Panc1 (cell line): ENCODE data around the gene RABL3. TPM values are rescaled to one million over a fixed set of nuclear protein-coding genes. Genes with fewer than 3 reads are reported as not detected.

Source experiments
- ATAC-seq: fragments of 200-7000 bp; cut with Tn5 transposase; 2 replicates; pipeline ENCODE4 v1.9.1; 2020; ENCODE audit warnings: mild to moderate bottlenecking, moderate library complexity
- BruUV-seq: library from RNA; stranded (reverse); fragments of 400-500 nt; replicated peaks from 2 replicates; lab custom pipeline; 2021; lab: Mats Ljungman, UMichigan
- CTCF ChIA-PET: fragments of 300-600 bp; sonication (Branson Sonifier 250); formaldehyde crosslinking; loops from one replicate; lab custom pipeline; 2022; ENCODE audit warnings: antibody characterized with exemption; lab: Charles Lee
- POLR2A ChIA-PET: fragments of 300-600 bp; sonication (Branson Sonifier 250); formaldehyde crosslinking; loops from one replicate; lab custom pipeline; 2022; ENCODE audit warnings: antibody characterized with exemption; lab: Charles Lee
- DNase-seq: peaks from one replicate; pipeline ENCODE4 v3.0.0-alpha.2; 2010; ENCODE audit warnings: low read depth, low spot score
- H3K27ac ChIP-seq: 2 replicates; pipeline ENCODE4 v1.5.1; 2011; ENCODE audit warnings: mild to moderate bottlenecking, low read length, inconsistent platforms
- H3K27me3 ChIP-seq: fragments of 200-500 bp; sonication (Bioruptor generic); 2 replicates; pipeline ENCODE4 v1.6.0; 2014; ENCODE audit warnings: low read length, inconsistent platforms; ENCODE audit not compliant: control insufficient read depth, insufficient read depth
- H3K36me3 ChIP-seq: fragments of 200-500 bp; sonication (Bioruptor generic); 2 replicates; pipeline ENCODE4 v1.5.1; 2014; ENCODE audit warnings: inconsistent platforms, mild to moderate bottlenecking, low read length, moderate library complexity; ENCODE audit not compliant: control insufficient read depth, insufficient read depth
- H3K4me1 ChIP-seq: 2 replicates; pipeline ENCODE4 v1.5.1; 2011; ENCODE audit warnings: inconsistent platforms, mild to moderate bottlenecking, low read length, moderate library complexity; ENCODE audit not compliant: control insufficient read depth, insufficient read depth
- H3K4me3 ChIP-seq, 2 experiments: 2 replicates each; pipeline ENCODE4 v1.5.1; 2011 to 2012; ENCODE audit warnings: low read depth in 2 of 2, low read length in 2 of 2, mild to moderate bottlenecking in 2 of 2, inconsistent platforms in 1 of 2, moderate library complexity in 1 of 2
- H3K9me3 ChIP-seq: fragments of 200-500 bp; sonication (Bioruptor generic); 2 replicates; pipeline ENCODE4 v1.5.1; 2014; ENCODE audit warnings: low read depth, mild to moderate bottlenecking, inconsistent platforms, low read length, moderate library complexity; ENCODE audit not compliant: control insufficient read depth, insufficient read depth
- POLR2AphosphoS5 ChIP-seq: IDR thresholded peaks from 2 replicates; pipeline ENCODE4 v1.6.1; 2012; ENCODE audit warnings: mild to moderate bottlenecking, low read depth, low read length, moderate library complexity
- SIN3A ChIP-seq: IDR thresholded peaks from 2 replicates; pipeline ENCODE4 v1.6.1; 2012; ENCODE audit warnings: low read depth, mild to moderate bottlenecking, low read length, moderate library complexity, borderline replicate concordance; ENCODE audit not compliant: insufficient read depth
- TCF7L2 ChIP-seq: IDR thresholded peaks from 2 replicates; pipeline ENCODE4 v1.6.1; 2011; ENCODE audit warnings: mild to moderate bottlenecking, low read depth, low read length, inconsistent platforms
- in situ Hi-C: cut with HindIII; loops from 2 replicates; pipeline ENCODE4 v1.10.0; 2016; ENCODE audit warnings: low sequenced_read_pairs, low pct_unique_long_range_greater_than_20kb
- intact Hi-C: fragments of 100-400 bp; cut with micrococcal nuclease; formaldehyde crosslinking; loops from one replicate; pipeline ENCODE4 v1.10.0; 2022; ENCODE audit not compliant: unreplicated experiment
- total RNA-seq: library from RNA; stranded (reverse); gene quantifications from one replicate; pipeline ENCODE4 v1.2.1, GENCODE V29; 2021; ENCODE audit not compliant: unreplicated experiment
- TF ChIP-seq, protein P1 (sequence below): fragments of 450-650 bp; IDR thresholded peaks from 2 replicates; pipeline ENCODE4 v1.5.1; 2017; ENCODE audit warnings: mild to moderate bottlenecking
- TF ChIP-seq, protein P2 (sequence below), 2 experiments: IDR thresholded peaks; 2 replicates each; pipeline ENCODE4 v1.6.1; 2011 to 2012; ENCODE audit warnings: low read depth in 2 of 2, control low read depth in 1 of 2, low read length in 1 of 2, mild to moderate bottlenecking in 1 of 2, moderate library complexity in 1 of 2; ENCODE audit not compliant: insufficient read depth in 1 of 2

RABL3 gene
- total RNA-seq, 1 experiment from 2014 or later = 15.8 TPM

DNA sequence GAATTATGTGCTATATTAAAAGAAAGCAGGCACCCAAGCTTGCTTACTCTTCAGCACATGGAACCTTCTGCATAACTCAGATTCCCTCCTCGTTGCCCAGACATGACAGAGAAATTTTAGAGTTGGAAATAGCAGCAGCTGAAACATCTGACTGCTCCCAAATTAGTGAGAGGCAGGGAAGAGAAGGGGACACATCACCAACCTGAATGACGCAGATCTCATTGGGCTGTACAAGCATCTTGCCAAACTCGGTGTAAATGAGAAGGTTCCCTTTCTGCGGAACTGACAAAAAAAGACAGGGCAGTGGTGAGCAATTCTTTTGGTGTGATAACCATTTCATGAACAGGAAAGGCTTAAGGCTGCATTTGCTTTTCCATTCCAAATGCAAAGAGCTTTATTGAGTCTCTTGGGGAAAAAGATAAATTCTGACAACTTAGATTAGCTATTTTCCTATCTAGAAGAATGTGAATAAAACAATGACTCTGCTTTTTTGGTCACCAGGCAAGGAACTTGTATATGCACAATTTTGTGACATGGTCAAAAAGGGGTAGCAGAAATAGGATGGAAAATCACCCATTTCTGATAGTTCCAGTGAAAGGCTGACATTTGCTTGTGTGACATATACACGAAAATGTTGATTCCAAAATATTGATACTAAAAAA, 95.4 kb downstream of the RABL3 start:
- Histone ChIP-seq H3K36me3 (no peaks in the 10 kb centered on the region), H3K4me3 (no peak overlapping the region), H3K27me3 (peaks cover 3% of the 10 kb centered on the region; the same call in 1 of the 2 replicates), H3K27ac (no peak overlapping the region), H3K9me3 (no peaks in the 10 kb centered on the region), H3K4me1 (no peaks in the 10 kb centered on the region)
- POLR2A ChIA-PET = no interaction called here
- TF ChIP-seq, protein P1, sequence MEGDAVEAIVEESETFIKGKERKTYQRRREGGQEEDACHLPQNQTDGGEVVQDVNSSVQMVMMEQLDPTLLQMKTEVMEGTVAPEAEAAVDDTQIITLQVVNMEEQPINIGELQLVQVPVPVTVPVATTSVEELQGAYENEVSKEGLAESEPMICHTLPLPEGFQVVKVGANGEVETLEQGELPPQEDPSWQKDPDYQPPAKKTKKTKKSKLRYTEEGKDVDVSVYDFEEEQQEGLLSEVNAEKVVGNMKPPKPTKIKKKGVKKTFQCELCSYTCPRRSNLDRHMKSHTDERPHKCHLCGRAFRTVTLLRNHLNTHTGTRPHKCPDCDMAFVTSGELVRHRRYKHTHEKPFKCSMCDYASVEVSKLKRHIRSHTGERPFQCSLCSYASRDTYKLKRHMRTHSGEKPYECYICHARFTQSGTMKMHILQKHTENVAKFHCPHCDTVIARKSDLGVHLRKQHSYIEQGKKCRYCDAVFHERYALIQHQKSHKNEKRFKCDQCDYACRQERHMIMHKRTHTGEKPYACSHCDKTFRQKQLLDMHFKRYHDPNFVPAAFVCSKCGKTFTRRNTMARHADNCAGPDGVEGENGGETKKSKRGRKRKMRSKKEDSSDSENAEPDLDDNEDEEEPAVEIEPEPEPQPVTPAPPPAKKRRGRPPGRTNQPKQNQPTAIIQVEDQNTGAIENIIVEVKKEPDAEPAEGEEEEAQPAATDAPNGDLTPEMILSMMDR = no peak
- TF ChIP-seq POLR2AphosphoS5 = no peak
- TF ChIP-seq SIN3A = no peak
- TF ChIP-seq TCF7L2 = no peak
- TF ChIP-seq, protein P2, sequence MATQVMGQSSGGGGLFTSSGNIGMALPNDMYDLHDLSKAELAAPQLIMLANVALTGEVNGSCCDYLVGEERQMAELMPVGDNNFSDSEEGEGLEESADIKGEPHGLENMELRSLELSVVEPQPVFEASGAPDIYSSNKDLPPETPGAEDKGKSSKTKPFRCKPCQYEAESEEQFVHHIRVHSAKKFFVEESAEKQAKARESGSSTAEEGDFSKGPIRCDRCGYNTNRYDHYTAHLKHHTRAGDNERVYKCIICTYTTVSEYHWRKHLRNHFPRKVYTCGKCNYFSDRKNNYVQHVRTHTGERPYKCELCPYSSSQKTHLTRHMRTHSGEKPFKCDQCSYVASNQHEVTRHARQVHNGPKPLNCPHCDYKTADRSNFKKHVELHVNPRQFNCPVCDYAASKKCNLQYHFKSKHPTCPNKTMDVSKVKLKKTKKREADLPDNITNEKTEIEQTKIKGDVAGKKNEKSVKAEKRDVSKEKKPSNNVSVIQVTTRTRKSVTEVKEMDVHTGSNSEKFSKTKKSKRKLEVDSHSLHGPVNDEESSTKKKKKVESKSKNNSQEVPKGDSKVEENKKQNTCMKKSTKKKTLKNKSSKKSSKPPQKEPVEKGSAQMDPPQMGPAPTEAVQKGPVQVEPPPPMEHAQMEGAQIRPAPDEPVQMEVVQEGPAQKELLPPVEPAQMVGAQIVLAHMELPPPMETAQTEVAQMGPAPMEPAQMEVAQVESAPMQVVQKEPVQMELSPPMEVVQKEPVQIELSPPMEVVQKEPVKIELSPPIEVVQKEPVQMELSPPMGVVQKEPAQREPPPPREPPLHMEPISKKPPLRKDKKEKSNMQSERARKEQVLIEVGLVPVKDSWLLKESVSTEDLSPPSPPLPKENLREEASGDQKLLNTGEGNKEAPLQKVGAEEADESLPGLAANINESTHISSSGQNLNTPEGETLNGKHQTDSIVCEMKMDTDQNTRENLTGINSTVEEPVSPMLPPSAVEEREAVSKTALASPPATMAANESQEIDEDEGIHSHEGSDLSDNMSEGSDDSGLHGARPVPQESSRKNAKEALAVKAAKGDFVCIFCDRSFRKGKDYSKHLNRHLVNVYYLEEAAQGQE (IDR thresholded peaks at IDR 0.05; ENCODE audit: insufficient read depth in 1 of 2, low read depth in 2 of 2, low read length in 1 of 2) = no peak
- in situ Hi-C loops = no loop called here
- no peak for ATAC-seq
- intact Hi-C loops = no loop called here
- CTCF ChIA-PET = no interaction called here
- BruUV-seq = no TSS peak
- no peak for DNase-seq

GRCh38 chr3:120645083-120645845, 97.1 kb downstream of the RABL3 start:
- H3K9me3 ChIP-seq = no peaks in the 10 kb centered on the region
- H3K4me1 ChIP-seq = no peaks in the 10 kb centered on the region
- DNase-seq = no peak
- H3K4me3 ChIP-seq = no peak overlapping the region
- intact Hi-C loops (no loop called here), in situ Hi-C loops (no loop called here)
- ATAC-seq = no peak
- TF ChIP-seq SIN3A = no peak
- ChIA-PET CTCF (no interaction called here), POLR2A (no interaction called here)
- BruUV-seq = no TSS peak
- no peaks in the 10 kb centered on the region for H3K36me3 ChIP-seq
- no peak overlapping the region for H3K27ac ChIP-seq
- peaks cover 3% of the 10 kb centered on the region; the same call in 1 of the 2 replicates for H3K27me3 ChIP-seq
